ENCODE measurements around the gene ZNRF2.

- TF ChIP-seq, protein P1, sequence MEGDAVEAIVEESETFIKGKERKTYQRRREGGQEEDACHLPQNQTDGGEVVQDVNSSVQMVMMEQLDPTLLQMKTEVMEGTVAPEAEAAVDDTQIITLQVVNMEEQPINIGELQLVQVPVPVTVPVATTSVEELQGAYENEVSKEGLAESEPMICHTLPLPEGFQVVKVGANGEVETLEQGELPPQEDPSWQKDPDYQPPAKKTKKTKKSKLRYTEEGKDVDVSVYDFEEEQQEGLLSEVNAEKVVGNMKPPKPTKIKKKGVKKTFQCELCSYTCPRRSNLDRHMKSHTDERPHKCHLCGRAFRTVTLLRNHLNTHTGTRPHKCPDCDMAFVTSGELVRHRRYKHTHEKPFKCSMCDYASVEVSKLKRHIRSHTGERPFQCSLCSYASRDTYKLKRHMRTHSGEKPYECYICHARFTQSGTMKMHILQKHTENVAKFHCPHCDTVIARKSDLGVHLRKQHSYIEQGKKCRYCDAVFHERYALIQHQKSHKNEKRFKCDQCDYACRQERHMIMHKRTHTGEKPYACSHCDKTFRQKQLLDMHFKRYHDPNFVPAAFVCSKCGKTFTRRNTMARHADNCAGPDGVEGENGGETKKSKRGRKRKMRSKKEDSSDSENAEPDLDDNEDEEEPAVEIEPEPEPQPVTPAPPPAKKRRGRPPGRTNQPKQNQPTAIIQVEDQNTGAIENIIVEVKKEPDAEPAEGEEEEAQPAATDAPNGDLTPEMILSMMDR (IDR thresholded peaks at IDR 0.05): no peak
- TF ChIP-seq POLR2AphosphoS5 (IDR thresholded peaks at IDR 0.05) (no peak), EP300 (IDR thresholded peaks at IDR 0.05) (no peak)
Measured at GRCh38 chr7:30320392-30320791, 36.0 kb downstream of the ZNRF2 start.
